ENCODE measurements around the gene IGSF21. TPM values are rescaled to one million over a fixed set of nuclear protein-coding genes. Genes with fewer than 3 reads are reported as not detected.
A peak's percentile ranks its signal among the peaks of the same experiment; 100 is the strongest.

Gene IGSF21
- total and polyA plus RNA-seq, 4 donors, result 0.95 to 10.1 (median 3.8) TPM

GRCh38 chr1:18394563-18395156, 287.1 kb downstream of the IGSF21 start:
- Histone ChIP-seq H3K36me3 (ENCODE audit: control insufficient read depth in 1 of 2, insufficient read depth in 2 of 2, low read length in 1 of 2) (no peaks in the 10 kb centered on the region), H3K4me1 (ENCODE audit: control insufficient read depth in 1 of 2, insufficient read depth in 2 of 2, low read length in 2 of 2) (no peaks in the 10 kb centered on the region), H3K27ac (ENCODE audit: low read depth in 1 of 2, low read length in 2 of 2) (no peak overlapping the region), H3K4me3 (ENCODE audit: low read length in 2 of 2) (no peak overlapping the region), H3K27me3 (ENCODE audit: control insufficient read depth in 1 of 2, insufficient read depth in 2 of 2, low read length in 1 of 2) (no peaks in the 10 kb centered on the region), H3K9me3 (ENCODE audit: control insufficient read depth, low read length) (peaks cover 1% of the 10 kb centered on the region)
- DNase-seq (no peak), ATAC-seq (ENCODE audit: low FRiP score) (no peak)
- WGBS, 2 donors, result 84 to 85% methylated on average over 9 of the region's 9 CpGs
- intact Hi-C loops (cut with DNase I), result no loop called here

- H3K4me1 ChIP-seq (ENCODE audit: control insufficient read depth in 1 of 2, insufficient read depth in 2 of 2, low read length in 2 of 2), result no peaks in the 10 kb centered on the region
- no peaks in the 10 kb centered on the region for H3K36me3 ChIP-seq (ENCODE audit: control insufficient read depth in 1 of 2, insufficient read depth in 2 of 2, low read length in 1 of 2)
- no peaks in the 10 kb centered on the region for H3K27me3 ChIP-seq (ENCODE audit: control insufficient read depth in 1 of 2, insufficient read depth in 2 of 2, low read length in 1 of 2)
- ATAC-seq (ENCODE audit: low FRiP score), result no peak
- 24 to 31% methylated on average over 7 of the region's 7 CpGs for WGBS, 2 donors
- H3K27ac ChIP-seq (ENCODE audit: low read depth in 1 of 2, low read length in 2 of 2), result no peak overlapping the region
- intact Hi-C loops (cut with DNase I), result no loop called here
- DNase-seq, result peak in 1 of 2 donors; percentile 16
- no peak overlapping the region for H3K4me3 ChIP-seq (ENCODE audit: low read length in 2 of 2)
- no peaks in the 10 kb centered on the region for H3K9me3 ChIP-seq (ENCODE audit: control insufficient read depth, low read length)
Observed at GRCh38 chr1:18396247-18396980, 288.8 kb downstream of the IGSF21 start.

GRCh38 chr1:18397641-18398040, 290.0 kb downstream of the IGSF21 start:
- DNase-seq (no peak), ATAC-seq (ENCODE audit: low FRiP score) (no peak)
- Histone ChIP-seq H3K9me3 (ENCODE audit: control insufficient read depth, low read length) (no peaks in the 10 kb centered on the region), H3K4me1 (ENCODE audit: control insufficient read depth in 1 of 2, insufficient read depth in 2 of 2, low read length in 2 of 2) (no peaks in the 10 kb centered on the region), H3K36me3 (ENCODE audit: control insufficient read depth in 1 of 2, insufficient read depth in 2 of 2, low read length in 1 of 2) (no peaks in the 10 kb centered on the region), H3K27ac (ENCODE audit: low read depth in 1 of 2, low read length in 2 of 2) (no peak overlapping the region), H3K4me3 (ENCODE audit: low read length in 2 of 2) (no peak overlapping the region), H3K27me3 (ENCODE audit: control insufficient read depth in 1 of 2, insufficient read depth in 2 of 2, low read length in 1 of 2) (no peaks in the 10 kb centered on the region)
- intact Hi-C loops (cut with DNase I), result no loop called here
- WGBS, 2 donors, result 74 to 80% methylated on average over 4 of the region's 4 CpGs

- Histone ChIP-seq H3K36me3 (ENCODE audit: control insufficient read depth in 1 of 2, insufficient read depth in 2 of 2, low read length in 1 of 2) (no peaks in the 10 kb centered on the region), H3K27ac (ENCODE audit: low read depth in 1 of 2, low read length in 2 of 2) (no peak overlapping the region), H3K9me3 (ENCODE audit: control insufficient read depth, low read length) (no peaks in the 10 kb centered on the region), H3K4me1 (ENCODE audit: control insufficient read depth in 1 of 2, insufficient read depth in 2 of 2, low read length in 2 of 2) (no peaks in the 10 kb centered on the region), H3K4me3 (ENCODE audit: low read length in 2 of 2) (no peak overlapping the region), H3K27me3 (ENCODE audit: control insufficient read depth in 1 of 2, insufficient read depth in 2 of 2, low read length in 1 of 2) (no peaks in the 10 kb centered on the region)
- ATAC-seq (ENCODE audit: low FRiP score) (no peak), DNase-seq (no peak)
- intact Hi-C loops (cut with DNase I), result no loop called here
- WGBS, 2 donors, result 48 to 49% methylated on average over 5 of the region's 5 CpGs
Observed at GRCh38 chr1:18398791-18399530, 291.4 kb downstream of the IGSF21 start.

- WGBS, 2 donors, result 83 to 87% methylated on average over 7 of the region's 7 CpGs
- H3K27me3 ChIP-seq (ENCODE audit: control insufficient read depth in 1 of 2, insufficient read depth in 2 of 2, low read length in 1 of 2), result no peaks in the 10 kb centered on the region
- DNase-seq, result no peak
- ATAC-seq (ENCODE audit: low FRiP score), result no peak
- H3K27ac ChIP-seq (ENCODE audit: low read depth in 1 of 2, low read length in 2 of 2), result no peak overlapping the region
- intact Hi-C loops (cut with DNase I), result no loop called here
- peaks cover 6% of the 10 kb centered on the region for H3K9me3 ChIP-seq (ENCODE audit: control insufficient read depth, low read length)
- no peaks in the 10 kb centered on the region for H3K4me1 ChIP-seq (ENCODE audit: control insufficient read depth in 1 of 2, insufficient read depth in 2 of 2, low read length in 2 of 2)
- no peaks in the 10 kb centered on the region for H3K36me3 ChIP-seq (ENCODE audit: control insufficient read depth in 1 of 2, insufficient read depth in 2 of 2, low read length in 1 of 2)
- no peak overlapping the region for H3K4me3 ChIP-seq (ENCODE audit: low read length in 2 of 2)
Observed at GRCh38 chr1:18400347-18401102, 292.9 kb downstream of the IGSF21 start.

- DNase-seq, result no peak
- ATAC-seq (ENCODE audit: low FRiP score), result no peak
- no peak overlapping the region for H3K4me3 ChIP-seq (ENCODE audit: low read length in 2 of 2)
- intact Hi-C loops (cut with DNase I), result no loop called here
- H3K9me3 ChIP-seq (ENCODE audit: control insufficient read depth, low read length), result peaks cover 6% of the 10 kb centered on the region
- no peaks in the 10 kb centered on the region for H3K27me3 ChIP-seq (ENCODE audit: control insufficient read depth in 1 of 2, insufficient read depth in 2 of 2, low read length in 1 of 2)
- 55 to 58% methylated on average over 3 of the region's 3 CpGs for WGBS, 2 donors
- no peaks in the 10 kb centered on the region for H3K36me3 ChIP-seq (ENCODE audit: control insufficient read depth in 1 of 2, insufficient read depth in 2 of 2, low read length in 1 of 2)
- H3K4me1 ChIP-seq (ENCODE audit: control insufficient read depth in 1 of 2, insufficient read depth in 2 of 2, low read length in 2 of 2), result no peaks in the 10 kb centered on the region
- no peak overlapping the region for H3K27ac ChIP-seq (ENCODE audit: low read depth in 1 of 2, low read length in 2 of 2)
Observed at GRCh38 chr1:18401921-18402320, 294.3 kb downstream of the IGSF21 start.

- no peaks in the 10 kb centered on the region for H3K36me3 ChIP-seq (ENCODE audit: control insufficient read depth in 1 of 2, insufficient read depth in 2 of 2, low read length in 1 of 2)
- WGBS, 2 donors, result 52 to 78% methylated on average over 3 of the region's 3 CpGs
- no peaks in the 10 kb centered on the region for H3K4me1 ChIP-seq (ENCODE audit: control insufficient read depth in 1 of 2, insufficient read depth in 2 of 2, low read length in 2 of 2)
- DNase-seq (no peak), ATAC-seq (ENCODE audit: low FRiP score) (no peak)
- H3K4me3 ChIP-seq (ENCODE audit: low read length in 2 of 2), result no peak overlapping the region
- H3K9me3 ChIP-seq (ENCODE audit: control insufficient read depth, low read length), result peaks cover 6% of the 10 kb centered on the region
- no peaks in the 10 kb centered on the region for H3K27me3 ChIP-seq (ENCODE audit: control insufficient read depth in 1 of 2, insufficient read depth in 2 of 2, low read length in 1 of 2)
- intact Hi-C loops (cut with DNase I), result no loop called here
- no peak overlapping the region for H3K27ac ChIP-seq (ENCODE audit: low read depth in 1 of 2, low read length in 2 of 2)
Observed at GRCh38 chr1:18404460-18404859, 296.9 kb downstream of the IGSF21 start.

- H3K27me3 ChIP-seq (ENCODE audit: control insufficient read depth in 1 of 2, insufficient read depth in 2 of 2, low read length in 1 of 2), result no peaks in the 10 kb centered on the region
- H3K4me3 ChIP-seq (ENCODE audit: low read length in 2 of 2), result no peak overlapping the region
- H3K27ac ChIP-seq (ENCODE audit: low read depth in 1 of 2, low read length in 2 of 2), result no peak overlapping the region
- 61 to 62% methylated on average over 26 of the region's 26 CpGs for WGBS, 2 donors
- intact Hi-C loops (cut with DNase I), result no loop called here
- no peaks in the 10 kb centered on the region for H3K4me1 ChIP-seq (ENCODE audit: control insufficient read depth in 1 of 2, insufficient read depth in 2 of 2, low read length in 2 of 2)
- H3K9me3 ChIP-seq (ENCODE audit: control insufficient read depth, low read length), result peaks cover 20% of the 10 kb centered on the region
- DNase-seq (no peak), ATAC-seq (ENCODE audit: low FRiP score) (no peak)
- H3K36me3 ChIP-seq (ENCODE audit: control insufficient read depth in 1 of 2, insufficient read depth in 2 of 2, low read length in 1 of 2), result no peaks in the 10 kb centered on the region
Observed at GRCh38 chr1:18407166-18408045, 299.8 kb downstream of the IGSF21 start.

Measured in aorta (tissue), 5 donors.